ENCODE measurements around the gene PLLP. TPM values are rescaled to one million over a fixed set of nuclear protein-coding genes. Genes with fewer than 3 reads are reported as not detected.

Gene PLLP
- total and polyA plus RNA-seq, 11 donors = 2.0 to 14.8 (median 2.8) TPM

GRCh38 chr16:57304169-57305061 lies 19.9 kb upstream of the PLLP start:
- DNase-seq (peak; percentile 56 to 75 (median 68)), ATAC-seq (peak in 2 of 4 donors; percentile 4 to 36)
- Histone ChIP-seq H3K36me3 (no peaks in the 10 kb centered on the region), H3K4me3 (no peak overlapping the region), H3K27ac (peak overlapping the region; percentile 35 to 88 (median 73)), H3K9me3 (no peaks in the 10 kb centered on the region), H3K27me3 (no peaks in the 10 kb centered on the region), H3K4me1 (peaks cover 0 to 38% (median 25%) of the 10 kb centered on the region in 12 donors)
- no peak for TF ChIP-seq POLR2A (IDR thresholded peaks at IDR 0.05)
- TF ChIP-seq, protein P1, sequence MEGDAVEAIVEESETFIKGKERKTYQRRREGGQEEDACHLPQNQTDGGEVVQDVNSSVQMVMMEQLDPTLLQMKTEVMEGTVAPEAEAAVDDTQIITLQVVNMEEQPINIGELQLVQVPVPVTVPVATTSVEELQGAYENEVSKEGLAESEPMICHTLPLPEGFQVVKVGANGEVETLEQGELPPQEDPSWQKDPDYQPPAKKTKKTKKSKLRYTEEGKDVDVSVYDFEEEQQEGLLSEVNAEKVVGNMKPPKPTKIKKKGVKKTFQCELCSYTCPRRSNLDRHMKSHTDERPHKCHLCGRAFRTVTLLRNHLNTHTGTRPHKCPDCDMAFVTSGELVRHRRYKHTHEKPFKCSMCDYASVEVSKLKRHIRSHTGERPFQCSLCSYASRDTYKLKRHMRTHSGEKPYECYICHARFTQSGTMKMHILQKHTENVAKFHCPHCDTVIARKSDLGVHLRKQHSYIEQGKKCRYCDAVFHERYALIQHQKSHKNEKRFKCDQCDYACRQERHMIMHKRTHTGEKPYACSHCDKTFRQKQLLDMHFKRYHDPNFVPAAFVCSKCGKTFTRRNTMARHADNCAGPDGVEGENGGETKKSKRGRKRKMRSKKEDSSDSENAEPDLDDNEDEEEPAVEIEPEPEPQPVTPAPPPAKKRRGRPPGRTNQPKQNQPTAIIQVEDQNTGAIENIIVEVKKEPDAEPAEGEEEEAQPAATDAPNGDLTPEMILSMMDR (IDR thresholded peaks at IDR 0.05) = no peak
- intact Hi-C loops (cut with DNase I) = loop anchor here in 8 of 10 donors (1.0 to 5.0 kb wide), 4 partner anchors 31 to 213 kb away; partner anchors contain the start of gene CX3CL1 (in 7 of the 8)
- WGBS, 4 donors = 65 to 78% (median 72%) methylated on average over 16 of the region's 16 CpGs

DNA sequence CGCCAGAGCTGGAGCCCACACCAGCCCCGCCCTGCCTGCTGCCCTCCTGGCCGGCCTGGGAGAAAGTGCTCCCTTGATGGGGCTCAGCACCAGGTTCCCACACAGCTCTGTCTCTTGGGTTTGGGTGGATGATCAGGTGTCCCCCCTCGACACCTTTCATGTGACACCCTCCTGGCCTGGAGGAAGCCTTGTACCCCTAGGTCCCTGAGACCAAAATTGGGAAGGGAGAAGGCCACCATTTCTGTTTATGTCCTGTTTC lies 19.4 kb upstream of the PLLP start:
- intact Hi-C loops (cut with DNase I) = loop anchor here in 9 of 10 donors (1.0 to 5.0 kb wide), 5 partner anchors 31 to 213 kb away; partner anchors contain the start of gene CX3CL1 (in 7 of the 9)

DNA sequence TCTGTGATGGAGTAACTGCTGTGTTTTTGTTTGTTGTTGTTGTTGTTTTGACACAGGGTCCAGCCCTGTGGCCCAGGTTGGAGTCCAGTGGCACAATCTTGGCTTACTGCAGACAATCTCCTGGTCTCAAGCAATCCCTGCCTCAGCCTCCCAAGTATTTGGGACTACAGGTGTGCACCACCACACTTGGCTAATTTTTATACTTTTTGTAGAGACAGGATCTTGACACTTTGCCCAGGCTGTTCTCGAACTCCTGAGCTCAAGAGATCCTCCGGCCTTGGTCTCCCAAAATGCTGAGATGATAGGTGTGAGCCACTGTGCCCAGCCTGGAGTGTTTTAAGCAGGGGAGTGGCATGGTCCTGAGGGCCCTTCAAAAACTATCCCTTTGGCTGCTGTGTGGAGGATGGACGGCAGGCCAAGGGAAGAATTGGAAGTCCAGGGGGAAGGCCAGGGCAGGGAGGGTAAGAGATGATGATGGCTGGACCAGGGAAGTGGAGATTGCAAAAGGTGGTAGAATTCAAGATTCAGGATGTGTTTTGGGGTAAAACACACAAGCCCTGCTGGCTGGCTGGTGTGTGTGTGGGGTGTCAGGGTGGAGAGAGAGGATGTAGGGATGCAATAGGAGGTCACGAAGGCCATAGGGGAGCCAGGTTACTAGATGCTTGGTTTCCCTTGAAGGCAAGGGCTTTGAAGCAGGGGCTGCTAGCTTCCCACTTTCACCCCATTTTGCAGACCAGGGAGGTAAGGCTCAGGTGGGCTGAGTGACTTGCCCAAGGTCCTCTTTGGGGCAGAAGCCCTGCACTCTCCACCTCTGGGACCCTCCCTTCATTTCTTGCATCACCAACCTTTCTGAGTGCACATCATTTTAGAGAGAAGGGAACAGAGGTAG lies 18.8 kb upstream of the PLLP start:
- 91 to 97% (median 92%) methylated on average over 4 of the region's 4 CpGs for WGBS, 4 donors
- TF ChIP-seq, protein P1 (IDR thresholded peaks at IDR 0.05) = no peak
- no peak for TF ChIP-seq POLR2A (IDR thresholded peaks at IDR 0.05)
- intact Hi-C loops (cut with DNase I) = loop anchor here in 9 of 10 donors (2.0 to 5.0 kb wide), 3 partner anchors 69 to 214 kb away; partner anchors contain the start of gene CX3CL1 (in 6 of the 9)
- Histone ChIP-seq H3K36me3 (no peaks in the 10 kb centered on the region), H3K27me3 (no peaks in the 10 kb centered on the region), H3K4me3 (no peak overlapping the region), H3K9me3 (no peaks in the 10 kb centered on the region), H3K27ac (peak overlapping the region; percentile 25 to 82 (median 65)), H3K4me1 (peaks cover 0 to 47% (median 32%) of the 10 kb centered on the region in 12 donors)
- DNase-seq (peak in 2 of 5 donors; percentile 2 to 11), ATAC-seq (no peak)

More for the DNA sequence above, 19.4 kb upstream of the PLLP start:
- Histone ChIP-seq H3K36me3 (no peaks in the 10 kb centered on the region), H3K4me3 (no peak overlapping the region), H3K27ac (peak overlapping the region; percentile 25 to 82 (median 65)), H3K4me1 (peaks cover 0 to 43% (median 30%) of the 10 kb centered on the region in 12 donors), H3K9me3 (no peaks in the 10 kb centered on the region), H3K27me3 (no peaks in the 10 kb centered on the region)
- DNase-seq (peak in 1 of 5 donors; percentile 27), ATAC-seq (no peak)
- TF ChIP-seq POLR2A (IDR thresholded peaks at IDR 0.05) = no peak
- TF ChIP-seq, protein P1 (IDR thresholded peaks at IDR 0.05) = no peak
- 68 to 89% (median 81%) methylated on average over 4 of the region's 4 CpGs for WGBS, 4 donors
